Measurements from ENCODE around the gene IFT20. TPM values are rescaled to one million over a fixed set of nuclear protein-coding genes. Genes with fewer than 3 reads are reported as not detected.

Gene IFT20
- total and polyA plus RNA-seq, 9 of the 15 experiments (the other 6 are each of a cell fraction or from before 2014, with no cell fraction given) = 11.2 to 38.6 (median 20.1) TPM

DNA sequence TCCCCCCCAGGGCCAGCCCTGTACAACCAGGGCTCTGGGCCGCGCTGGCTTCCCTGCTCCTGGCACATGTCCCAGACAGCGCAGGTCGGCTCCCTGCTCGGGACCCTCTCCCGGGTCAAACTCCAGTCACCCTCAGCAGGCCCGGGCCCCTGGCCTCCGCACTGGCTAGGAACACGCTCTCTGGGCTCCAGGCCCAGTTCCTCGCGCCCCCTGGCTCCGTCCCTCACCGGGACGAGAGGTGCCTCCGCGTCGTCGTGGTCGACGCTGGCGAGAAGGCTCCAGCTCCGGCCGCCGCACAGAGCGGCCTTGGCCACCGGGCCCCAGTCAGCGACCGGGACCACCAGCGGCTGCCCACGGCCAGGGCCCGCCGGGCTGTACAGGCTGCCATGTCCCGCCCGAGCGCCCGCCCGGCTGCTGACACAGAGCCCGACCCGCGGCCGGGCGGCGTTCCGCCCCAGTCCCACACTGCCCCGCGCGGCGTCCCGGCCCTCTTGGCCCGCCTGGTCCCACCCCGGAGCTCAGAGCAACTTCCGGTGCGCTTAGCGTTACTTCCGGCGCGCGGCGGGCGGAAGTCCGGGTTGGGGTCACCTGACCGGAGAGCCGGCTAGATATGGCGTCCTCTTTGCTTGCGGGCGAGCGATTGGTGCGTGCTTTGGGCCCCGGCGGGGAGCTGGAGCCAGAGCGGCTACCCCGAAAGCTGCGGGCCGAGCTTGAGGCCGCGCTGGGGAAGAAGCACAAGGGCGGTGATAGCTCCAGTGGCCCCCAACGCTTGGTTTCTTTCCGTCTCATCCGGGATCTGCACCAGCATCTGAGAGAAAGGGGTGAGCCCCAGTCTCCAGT, 22.0 kb upstream of the IFT20 start, which contains the start of gene POLDIP2 (continued):
- peak; percentile 74 to 76; a peak in 3 of 4 replicates for TF ChIP-seq FOXK2 (conservative IDR thresholded peaks at IDR 0.05 in 1 of 2, IDR thresholded peaks at IDR 0.05 in 1 of 2; ENCODE audit: low read depth in 2 of 2)
- TF ChIP-seq, protein P1, sequence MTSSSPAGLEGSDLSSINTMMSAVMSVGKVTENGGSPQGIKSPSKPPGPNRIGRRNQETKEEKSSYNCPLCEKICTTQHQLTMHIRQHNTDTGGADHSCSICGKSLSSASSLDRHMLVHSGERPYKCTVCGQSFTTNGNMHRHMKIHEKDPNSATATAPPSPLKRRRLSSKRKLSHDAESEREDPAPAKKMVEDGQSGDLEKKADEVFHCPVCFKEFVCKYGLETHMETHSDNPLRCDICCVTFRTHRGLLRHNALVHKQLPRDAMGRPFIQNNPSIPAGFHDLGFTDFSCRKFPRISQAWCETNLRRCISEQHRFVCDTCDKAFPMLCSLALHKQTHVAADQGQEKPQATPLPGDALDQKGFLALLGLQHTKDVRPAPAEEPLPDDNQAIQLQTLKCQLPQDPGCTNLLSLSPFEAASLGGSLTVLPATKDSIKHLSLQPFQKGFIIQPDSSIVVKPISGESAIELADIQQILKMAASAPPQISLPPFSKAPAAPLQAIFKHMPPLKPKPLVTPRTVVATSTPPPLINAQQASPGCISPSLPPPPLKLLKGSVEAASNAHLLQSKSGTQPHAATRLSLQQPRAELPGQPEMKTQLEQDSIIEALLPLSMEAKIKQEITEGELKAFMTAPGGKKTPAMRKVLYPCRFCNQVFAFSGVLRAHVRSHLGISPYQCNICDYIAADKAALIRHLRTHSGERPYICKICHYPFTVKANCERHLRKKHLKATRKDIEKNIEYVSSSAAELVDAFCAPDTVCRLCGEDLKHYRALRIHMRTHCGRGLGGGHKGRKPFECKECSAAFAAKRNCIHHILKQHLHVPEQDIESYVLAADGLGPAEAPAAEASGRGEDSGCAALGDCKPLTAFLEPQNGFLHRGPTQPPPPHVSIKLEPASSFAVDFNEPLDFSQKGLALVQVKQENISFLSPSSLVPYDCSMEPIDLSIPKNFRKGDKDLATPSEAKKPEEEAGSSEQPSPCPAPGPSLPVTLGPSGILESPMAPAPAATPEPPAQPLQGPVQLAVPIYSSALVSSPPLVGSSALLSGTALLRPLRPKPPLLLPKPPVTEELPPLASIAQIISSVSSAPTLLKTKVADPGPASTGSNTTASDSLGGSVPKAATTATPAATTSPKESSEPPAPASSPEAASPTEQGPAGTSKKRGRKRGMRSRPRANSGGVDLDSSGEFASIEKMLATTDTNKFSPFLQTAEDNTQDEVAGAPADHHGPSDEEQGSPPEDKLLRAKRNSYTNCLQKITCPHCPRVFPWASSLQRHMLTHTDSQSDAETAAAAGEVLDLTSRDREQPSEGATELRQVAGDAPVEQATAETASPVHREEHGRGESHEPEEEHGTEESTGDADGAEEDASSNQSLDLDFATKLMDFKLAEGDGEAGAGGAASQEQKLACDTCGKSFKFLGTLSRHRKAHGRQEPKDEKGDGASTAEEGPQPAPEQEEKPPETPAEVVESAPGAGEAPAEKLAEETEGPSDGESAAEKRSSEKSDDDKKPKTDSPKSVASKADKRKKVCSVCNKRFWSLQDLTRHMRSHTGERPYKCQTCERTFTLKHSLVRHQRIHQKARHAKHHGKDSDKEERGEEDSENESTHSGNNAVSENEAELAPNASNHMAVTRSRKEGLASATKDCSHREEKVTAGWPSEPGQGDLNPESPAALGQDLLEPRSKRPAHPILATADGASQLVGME (CRISPR knock-in tag; IDR thresholded peaks at IDR 0.05) = no peak
- TF ChIP-seq BCL6 (CRISPR knock-in tag; IDR thresholded peaks at IDR 0.05) = no peak
- TF ChIP-seq ZNF263 (CRISPR knock-in tag; IDR thresholded peaks at IDR 0.05; ENCODE audit: borderline replicate concordance) = no peak; the same call in 1 of the 2 replicates
- TF ChIP-seq RBM22 (IDR thresholded peaks at IDR 0.05; ENCODE audit: low read depth, low read length, poor library complexity, severe bottlenecking) = peak; percentile 48
- TF ChIP-seq, protein P2, sequence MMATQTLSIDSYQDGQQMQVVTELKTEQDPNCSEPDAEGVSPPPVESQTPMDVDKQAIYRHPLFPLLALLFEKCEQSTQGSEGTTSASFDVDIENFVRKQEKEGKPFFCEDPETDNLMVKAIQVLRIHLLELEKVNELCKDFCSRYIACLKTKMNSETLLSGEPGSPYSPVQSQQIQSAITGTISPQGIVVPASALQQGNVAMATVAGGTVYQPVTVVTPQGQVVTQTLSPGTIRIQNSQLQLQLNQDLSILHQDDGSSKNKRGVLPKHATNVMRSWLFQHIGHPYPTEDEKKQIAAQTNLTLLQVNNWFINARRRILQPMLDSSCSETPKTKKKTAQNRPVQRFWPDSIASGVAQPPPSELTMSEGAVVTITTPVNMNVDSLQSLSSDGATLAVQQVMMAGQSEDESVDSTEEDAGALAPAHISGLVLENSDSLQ (IDR thresholded peaks at IDR 0.05) = peak; percentile 75
- no peak for TF ChIP-seq PHTF2 (CRISPR knock-in tag; IDR thresholded peaks at IDR 0.05)
- TF ChIP-seq ZFP36 (IDR thresholded peaks at IDR 0.05; ENCODE audit: low read depth, low read length, partially characterized antibody) = no peak
- TF ChIP-seq SMAD1 (IDR thresholded peaks at IDR 0.05; ENCODE audit: low read depth, low read length, partially characterized antibody) = no peak
- TF ChIP-seq FUS (optimal IDR thresholded peaks at IDR 0.05; ENCODE audit: low read depth, low read length) = peak; percentile 61

All from K562 (cell line).